GM12878 (cell line): ENCODE measurements around the gene MYH10. TPM values are rescaled to one million over a fixed set of nuclear protein-coding genes. Genes with fewer than 3 reads are reported as not detected.

ENCODE experiments used
- ATAC-seq: fragments of 200-7000 bp; cut with Tn5 transposase; 3 replicates; pipeline ENCODE4 v1.9.1; 2020; ENCODE audit warnings: mild to moderate bottlenecking, moderate library complexity
- BruUV-seq: library from RNA; stranded (reverse); fragments of 400-500 nt; replicated peaks from 2 replicates; lab custom pipeline; 2021; lab: Mats Ljungman, UMichigan
- CTCF ChIA-PET: fragments of 300-600 bp; sonication (Branson Sonifier 250); formaldehyde crosslinking; extraction: SDS; loops from one replicate; lab custom pipeline; 2021; ENCODE audit warnings: inconsistent platforms; lab: Yijun Ruan, JAX
- POLR2A ChIA-PET: fragments of 350-600 bp; formaldehyde crosslinking; extraction: SDS; loops from one replicate; lab custom pipeline; 2021; ENCODE audit warnings: inconsistent platforms; lab: Charles Lee
- RAD21 ChIA-PET: fragments of 300-600 bp; sonication (Branson Sonifier 250); formaldehyde crosslinking; loops from one replicate; lab custom pipeline; 2023; ENCODE audit warnings: antibody characterized with exemption; ENCODE audit not compliant: unreplicated experiment; lab: Charles Lee
- SMC1A ChIA-PET: fragments of 300-600 bp; sonication (Branson Sonifier 250); formaldehyde crosslinking; loops from one replicate; lab custom pipeline; 2023; ENCODE audit not compliant: unreplicated experiment, uncharacterized antibody; lab: Charles Lee
- DNase-seq: peaks from one replicate; pipeline ENCODE4 v3.0.0-alpha.2; 2011; ENCODE audit warnings: low read depth, low spot score
- FAIRE-seq: peaks from 3 replicates; lab custom pipeline; 2011; peaks lifted over from hg19 to GRCh38; lab: Jason Lieb, UNC
- H2AFZ ChIP-seq: 2 replicates; pipeline ENCODE4 v1.6.0; 2011; ENCODE audit warnings: low read depth, low read length, control low read depth; ENCODE audit not compliant: control insufficient read depth
- H3K27ac ChIP-seq: 2 replicates; pipeline ENCODE4 v1.5.1; 2011; ENCODE audit warnings: control low read depth; ENCODE audit not compliant: control insufficient read depth, insufficient read depth
- H3K27me3 ChIP-seq, 2 experiments: replicated peaks in 1 of 2; 2 replicates each; pipeline versions ENCODE4 v1.6.0 to v1.6.1; 2011; ENCODE audit warnings: low read length in 1 of 2; ENCODE audit not compliant: control insufficient read depth in 2 of 2, insufficient read depth in 2 of 2
- H3K36me3 ChIP-seq, 2 experiments: 2 replicates each; pipeline ENCODE4 v1.5.1; 2011; ENCODE audit warnings: low read length in 1 of 2; ENCODE audit not compliant: control insufficient read depth in 2 of 2, insufficient read depth in 2 of 2
- H3K4me1 ChIP-seq: 2 replicates; pipeline ENCODE4 v1.6.1; 2011; ENCODE audit warnings: mild to moderate bottlenecking, low read length, moderate library complexity, mixed read lengths; ENCODE audit not compliant: control insufficient read depth, insufficient read depth
- H3K4me2 ChIP-seq: 2 replicates; pipeline ENCODE4 v1.6.0; 2011; ENCODE audit warnings: control low read depth; ENCODE audit not compliant: control insufficient read depth, insufficient read depth
- H3K4me3 ChIP-seq: fragments of 200-600 bp; sonication (generic); 2 replicates; pipeline ENCODE4 v1.5.1; 2016
- H3K79me2 ChIP-seq: 2 replicates; pipeline ENCODE4 v1.6.0; 2011; ENCODE audit warnings: low read length; ENCODE audit not compliant: control insufficient read depth, insufficient read depth
- H3K9ac ChIP-seq: 2 replicates; pipeline ENCODE4 v1.8.0; 2011; ENCODE audit warnings: low read length, control low read depth, mixed read lengths; ENCODE audit not compliant: control insufficient read depth, insufficient read depth
- H3K9me3 ChIP-seq: replicated peaks from 3 replicates; pipeline ENCODE4 v1.5.1; 2011; ENCODE audit warnings: mild to moderate bottlenecking, low read length; ENCODE audit not compliant: control insufficient read depth, insufficient read depth
- H4K20me1 ChIP-seq: 2 replicates; pipeline ENCODE4 v1.6.0; 2011; ENCODE audit not compliant: control insufficient read depth, insufficient read depth
- RUNX3 ChIP-seq: IDR thresholded peaks from 2 replicates; pipeline ENCODE4 v1.6.1; 2012; ENCODE audit warnings: low read length, inconsistent platforms
- WGBS: methylation state at CpG from one replicate; pipeline ENCODE4 v1.1.6; 2016; ENCODE audit warnings: low lambda C conversion rate; ENCODE audit not compliant: insufficient replicate concordance, insufficient coverage; ENCODE audit errors: missing lambda C conversion rate; 5-methylcytosine and 5-hydroxymethylcytosine counted together
- in situ Hi-C: fragments of 300-500 bp; cut with MboI; formaldehyde crosslinking; loops from 9 replicates; pipeline ENCODE4 v1.14.3; 2018; ENCODE audit warnings: mixed read lengths
- intact Hi-C: fragments of 100-400 bp; cut with micrococcal nuclease; formaldehyde crosslinking; loops from one replicate; pipeline ENCODE4 v1.14.2; 2022; ENCODE audit not compliant: unreplicated experiment
- polyA plus RNA-seq, 11 experiments: library from polyadenylated mRNA; depleted of rRNA in 4 of 11; unstranded in 6 of 11; stranded (reverse) in 5 of 11; fragments of >200 nt; fragmentation: Nextera tagmentation in 4 of 11; fragmentation: Illumina TruSeq in 1 of 11; extraction: Ambion mirVana in 4 of 11; extraction: Trizol in 1 of 11; gene quantifications; 1 replicate in 1 of 11; 2 replicates in 10 of 11; pipeline versions ENCODE4 v1.2.1 to v1.2.3, GENCODE V29; 2011 to 2016; ENCODE audit warnings: inconsistent platforms in 2 of 11, missing spikeins in 2 of 11, low read depth in 1 of 11
- total RNA-seq, 4 experiments: library from RNA; depleted of rRNA in 3 of 4; stranded (reverse); fragments of >200 nt in 3 of 4; fragmentation: Illumina TruSeq in 1 of 4; extraction: Trizol in 1 of 4; gene quantifications; 2 replicates each; pipeline versions ENCODE4 v1.2.1 to v1.2.3, GENCODE V29; 2013 to 2021
- TF ChIP-seq, protein P1 (sequence below): IDR thresholded peaks from 2 replicates; pipeline ENCODE4 v1.6.1; 2012; ENCODE audit warnings: improper control_type of control experiment, low read depth, low read length; ENCODE audit not compliant: insufficient replicate concordance
- TF ChIP-seq, protein P2 (sequence below): IDR thresholded peaks from 2 replicates; pipeline ENCODE4 v1.6.1; 2012; ENCODE audit warnings: low read length, inconsistent platforms

MYH10 gene
- total and polyA plus RNA-seq, 10 of the 15 experiments (the other 5 are each of a cell fraction or from before 2014, with no cell fraction given) = 0.33 to 7.1 (median 1.0) TPM

DNA sequence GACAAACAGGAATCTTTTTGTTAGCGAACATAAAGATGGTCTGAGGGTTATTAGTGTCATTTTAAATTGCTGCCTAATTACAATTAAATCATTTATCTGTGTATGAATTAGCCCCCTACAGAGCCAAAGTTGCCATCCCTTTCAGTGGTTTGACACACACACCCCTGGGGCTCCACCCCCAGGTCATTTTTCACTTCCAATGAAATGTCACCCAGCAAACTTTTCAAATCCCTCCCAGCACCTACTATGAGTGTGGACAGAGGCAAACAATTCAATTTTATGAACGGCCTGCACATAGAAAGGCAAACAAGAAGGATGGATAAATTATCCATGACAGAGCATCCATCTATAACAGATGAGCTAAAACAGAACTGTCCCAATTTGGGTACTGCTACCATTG, 2.4 kb downstream of the MYH10 start:
- intact Hi-C loops (no loop called here), in situ Hi-C loops (no loop called here)
- FAIRE-seq = no peak
- H3K36me3 ChIP-seq = no peaks in the 10 kb centered on the region
- no peak overlapping the region for H3K9ac ChIP-seq
- ChIA-PET RAD21 (no interaction called here), CTCF (no interaction called here), SMC1A (no interaction called here)
- no peak overlapping the region for H3K4me3 ChIP-seq
- no peak overlapping the region for H3K27ac ChIP-seq
- H3K9me3 ChIP-seq = no peaks in the 10 kb centered on the region
- TF ChIP-seq, protein P1, sequence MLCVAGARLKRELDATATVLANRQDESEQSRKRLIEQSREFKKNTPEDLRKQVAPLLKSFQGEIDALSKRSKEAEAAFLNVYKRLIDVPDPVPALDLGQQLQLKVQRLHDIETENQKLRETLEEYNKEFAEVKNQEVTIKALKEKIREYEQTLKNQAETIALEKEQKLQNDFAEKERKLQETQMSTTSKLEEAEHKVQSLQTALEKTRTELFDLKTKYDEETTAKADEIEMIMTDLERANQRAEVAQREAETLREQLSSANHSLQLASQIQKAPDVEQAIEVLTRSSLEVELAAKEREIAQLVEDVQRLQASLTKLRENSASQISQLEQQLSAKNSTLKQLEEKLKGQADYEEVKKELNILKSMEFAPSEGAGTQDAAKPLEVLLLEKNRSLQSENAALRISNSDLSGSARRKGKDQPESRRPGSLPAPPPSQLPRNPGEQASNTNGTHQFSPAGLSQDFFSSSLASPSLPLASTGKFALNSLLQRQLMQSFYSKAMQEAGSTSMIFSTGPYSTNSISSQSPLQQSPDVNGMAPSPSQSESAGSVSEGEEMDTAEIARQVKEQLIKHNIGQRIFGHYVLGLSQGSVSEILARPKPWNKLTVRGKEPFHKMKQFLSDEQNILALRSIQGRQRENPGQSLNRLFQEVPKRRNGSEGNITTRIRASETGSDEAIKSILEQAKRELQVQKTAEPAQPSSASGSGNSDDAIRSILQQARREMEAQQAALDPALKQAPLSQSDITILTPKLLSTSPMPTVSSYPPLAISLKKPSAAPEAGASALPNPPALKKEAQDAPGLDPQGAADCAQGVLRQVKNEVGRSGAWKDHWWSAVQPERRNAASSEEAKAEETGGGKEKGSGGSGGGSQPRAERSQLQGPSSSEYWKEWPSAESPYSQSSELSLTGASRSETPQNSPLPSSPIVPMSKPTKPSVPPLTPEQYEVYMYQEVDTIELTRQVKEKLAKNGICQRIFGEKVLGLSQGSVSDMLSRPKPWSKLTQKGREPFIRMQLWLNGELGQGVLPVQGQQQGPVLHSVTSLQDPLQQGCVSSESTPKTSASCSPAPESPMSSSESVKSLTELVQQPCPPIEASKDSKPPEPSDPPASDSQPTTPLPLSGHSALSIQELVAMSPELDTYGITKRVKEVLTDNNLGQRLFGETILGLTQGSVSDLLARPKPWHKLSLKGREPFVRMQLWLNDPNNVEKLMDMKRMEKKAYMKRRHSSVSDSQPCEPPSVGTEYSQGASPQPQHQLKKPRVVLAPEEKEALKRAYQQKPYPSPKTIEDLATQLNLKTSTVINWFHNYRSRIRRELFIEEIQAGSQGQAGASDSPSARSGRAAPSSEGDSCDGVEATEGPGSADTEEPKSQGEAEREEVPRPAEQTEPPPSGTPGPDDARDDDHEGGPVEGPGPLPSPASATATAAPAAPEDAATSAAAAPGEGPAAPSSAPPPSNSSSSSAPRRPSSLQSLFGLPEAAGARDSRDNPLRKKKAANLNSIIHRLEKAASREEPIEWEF = no peak
- TF ChIP-seq, protein P2, sequence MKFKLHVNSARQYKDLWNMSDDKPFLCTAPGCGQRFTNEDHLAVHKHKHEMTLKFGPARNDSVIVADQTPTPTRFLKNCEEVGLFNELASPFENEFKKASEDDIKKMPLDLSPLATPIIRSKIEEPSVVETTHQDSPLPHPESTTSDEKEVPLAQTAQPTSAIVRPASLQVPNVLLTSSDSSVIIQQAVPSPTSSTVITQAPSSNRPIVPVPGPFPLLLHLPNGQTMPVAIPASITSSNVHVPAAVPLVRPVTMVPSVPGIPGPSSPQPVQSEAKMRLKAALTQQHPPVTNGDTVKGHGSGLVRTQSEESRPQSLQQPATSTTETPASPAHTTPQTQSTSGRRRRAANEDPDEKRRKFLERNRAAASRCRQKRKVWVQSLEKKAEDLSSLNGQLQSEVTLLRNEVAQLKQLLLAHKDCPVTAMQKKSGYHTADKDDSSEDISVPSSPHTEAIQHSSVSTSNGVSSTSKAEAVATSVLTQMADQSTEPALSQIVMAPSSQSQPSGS = no peak
- no peak for TF ChIP-seq RUNX3
- TF ChIP-seq, all 136 proteins: peak for 0
- POLR2A ChIA-PET = no interaction called here
- ATAC-seq (no peak), DNase-seq (no peak)
- H3K27me3 ChIP-seq = peaks cover 0 to 6% of the 10 kb centered on the region in 2 experiments; a peak in 2 of 4 replicates
- H3K4me2 ChIP-seq = no peak overlapping the region
- no peaks in the 10 kb centered on the region for H3K79me2 ChIP-seq
- H4K20me1 ChIP-seq = no peaks in the 10 kb centered on the region
- H2AFZ ChIP-seq = no peak overlapping the region
- no TSS peak for BruUV-seq
- H3K4me1 ChIP-seq = no peaks in the 10 kb centered on the region
- 4% methylated on average over 2 of the region's 2 CpGs for WGBS
